Right renal cortex interstitium (tissue), 3 donors: ENCODE data around the gene REXO5. TPM values are rescaled to one million over a fixed set of nuclear protein-coding genes. Genes with fewer than 3 reads are reported as not detected.
"Not testable (repeated sequence)": the region's sequence is repeated elsewhere in the genome, so short reads cannot be mapped to it uniquely, and the experiment has no call there.

Experiments used
- DNase-seq, 3 donors: peaks; one replicate each; pipeline ENCODE4 v3.0.0-alpha.2; 2013; ENCODE audit warnings: low read depth in 3 of 3, low spot score in 2 of 3
- polyA plus RNA-seq, 3 donors: library from polyadenylated mRNA; unstranded; fragments of 120-200 nt; gene quantifications; one replicate each; pipeline ENCODE4 v1.2.1, GENCODE V29; 2013; ENCODE audit not compliant: insufficient read length in 3 of 3

REXO5 gene
- polyA plus RNA-seq, 3 donors: 4.9 to 7.4 (median 7.0) TPM

- no peak for DNase-seq
These were observed 41.2 kb downstream of the REXO5 start for GRCh38 chr16:20847550-20847949.

DNA sequence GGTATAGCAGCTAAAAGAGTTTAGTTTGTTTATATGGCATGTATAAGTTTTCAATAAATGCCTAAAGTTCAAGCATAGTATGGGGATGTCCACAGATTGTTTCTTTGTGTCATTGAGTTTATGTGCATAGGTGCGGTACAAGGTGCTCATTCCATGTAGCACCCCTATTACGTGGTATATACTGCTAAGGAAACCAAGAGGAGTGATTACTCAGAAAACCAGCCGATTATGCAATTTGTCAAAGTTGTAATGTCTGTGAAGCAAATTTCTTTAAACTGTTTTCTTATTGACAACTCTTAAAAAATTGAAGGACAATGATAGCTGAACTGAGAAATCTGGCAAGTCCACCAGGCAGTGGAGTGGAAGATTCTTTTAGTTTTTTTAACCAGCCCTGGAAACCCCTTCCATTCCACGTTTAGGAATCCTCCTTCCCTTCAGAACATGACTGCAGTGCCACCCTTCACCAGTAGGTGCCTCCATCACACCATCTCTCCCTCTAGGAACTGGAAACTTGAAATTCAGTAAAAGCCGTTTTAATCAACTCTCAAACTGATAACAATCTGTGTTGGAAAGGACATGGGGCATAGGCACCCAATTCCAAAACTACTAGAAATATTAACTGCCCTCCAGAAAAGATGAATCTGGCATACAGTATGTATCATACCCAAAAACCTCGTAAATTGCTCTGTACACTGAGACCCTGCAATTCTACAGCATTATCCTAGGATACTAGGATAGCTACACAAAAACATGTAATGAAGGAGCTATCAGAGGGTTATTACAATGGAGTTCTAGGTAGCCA lies 43.5 kb downstream of the REXO5 start:
- peak; percentile 43 to 64 (median 56) for DNase-seq

GRCh38 chr16:20850981-20851380 lies 44.7 kb downstream of the REXO5 start:
- no peak for DNase-seq

DNA sequence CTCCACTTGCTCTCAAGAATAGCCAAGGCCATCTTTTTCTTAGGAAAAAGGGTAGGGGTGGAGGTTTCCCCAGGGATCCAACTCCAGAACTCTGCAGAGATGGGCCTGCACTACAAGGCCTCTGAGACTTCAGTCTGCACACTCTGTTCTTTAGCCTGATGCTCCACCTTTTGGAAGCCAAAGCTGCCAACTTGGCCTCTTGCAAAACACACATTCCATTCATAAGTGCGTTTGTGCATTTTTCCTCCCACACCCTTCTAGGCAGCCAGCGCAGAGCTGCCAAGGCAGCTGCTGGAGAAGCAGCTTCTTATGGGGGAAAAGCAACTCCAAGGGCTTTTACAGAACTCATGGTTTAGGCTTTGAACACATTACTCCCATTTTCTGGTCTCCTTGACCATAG lies 45.3 kb downstream of the REXO5 start:
- no peak for DNase-seq

DNA sequence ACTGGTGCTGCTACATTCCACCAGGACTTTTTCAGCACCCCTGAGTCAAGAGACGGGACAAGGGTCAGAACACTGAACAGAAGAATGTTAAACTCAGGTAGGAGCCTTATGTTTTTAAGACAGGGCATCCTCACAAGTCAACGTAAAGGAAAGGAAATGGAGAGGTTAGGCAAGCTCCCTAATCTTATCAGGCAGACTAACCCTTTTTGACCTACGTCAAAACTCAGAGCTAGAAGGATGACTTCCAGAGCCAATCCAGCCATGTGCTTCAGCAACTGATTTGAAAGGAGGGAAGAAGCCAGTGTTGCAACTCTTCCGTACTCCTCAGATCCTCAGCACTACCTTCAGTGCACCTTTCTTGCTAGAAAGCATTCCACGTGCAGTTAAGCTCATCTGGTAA lies 46.8 kb downstream of the REXO5 start:
- no peak for DNase-seq

DNA sequence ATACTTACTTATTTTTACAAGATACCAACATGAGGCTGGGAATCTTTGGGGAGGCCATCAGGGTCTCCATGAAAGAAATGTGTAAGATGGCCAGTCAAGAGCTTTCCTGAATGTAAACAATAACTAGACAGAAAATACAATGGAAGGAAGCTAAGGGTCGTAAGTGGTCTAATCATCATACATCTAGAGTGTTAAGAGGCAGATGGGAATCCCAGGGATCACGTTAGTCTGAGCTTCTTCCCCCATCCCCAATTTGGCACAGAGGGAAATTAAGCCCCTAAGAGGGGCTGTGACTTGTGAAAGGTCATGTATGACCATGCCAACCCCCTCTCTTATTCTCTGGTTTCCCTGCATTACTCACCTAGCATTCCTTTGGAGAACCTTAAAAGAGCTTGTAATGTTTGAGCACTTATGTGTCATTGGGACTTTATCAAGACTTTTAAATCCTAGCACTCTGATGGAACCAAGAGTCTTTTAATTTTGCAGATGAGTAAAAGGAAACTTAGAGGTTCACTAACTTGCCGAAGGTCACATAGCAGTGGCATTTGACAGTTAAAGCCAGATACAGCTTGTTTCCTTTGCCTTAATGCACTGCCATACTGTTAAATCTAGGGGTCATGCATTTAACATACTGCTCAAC lies 47.8 kb downstream of the REXO5 start:
- DNase-seq: no peak

DNA sequence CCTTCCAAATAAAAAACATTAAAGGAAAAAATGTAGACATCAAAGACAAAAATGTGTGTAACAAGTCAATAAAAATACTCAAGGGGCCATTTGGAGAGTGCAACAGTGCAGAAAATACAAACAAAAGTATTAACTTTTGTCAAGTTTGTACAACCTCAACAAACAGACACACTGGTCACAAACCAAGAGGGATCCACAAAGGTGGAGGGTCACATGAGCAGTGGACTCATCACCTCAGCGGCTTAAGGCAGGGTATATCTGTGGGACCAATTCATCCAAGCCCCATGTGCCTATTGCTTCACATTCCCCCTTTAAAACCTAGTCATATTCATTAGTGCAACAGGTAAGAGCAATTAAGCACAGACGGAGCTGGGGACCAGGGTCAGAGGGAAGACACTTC lies 48.6 kb downstream of the REXO5 start:
- DNase-seq: no peak

DNA sequence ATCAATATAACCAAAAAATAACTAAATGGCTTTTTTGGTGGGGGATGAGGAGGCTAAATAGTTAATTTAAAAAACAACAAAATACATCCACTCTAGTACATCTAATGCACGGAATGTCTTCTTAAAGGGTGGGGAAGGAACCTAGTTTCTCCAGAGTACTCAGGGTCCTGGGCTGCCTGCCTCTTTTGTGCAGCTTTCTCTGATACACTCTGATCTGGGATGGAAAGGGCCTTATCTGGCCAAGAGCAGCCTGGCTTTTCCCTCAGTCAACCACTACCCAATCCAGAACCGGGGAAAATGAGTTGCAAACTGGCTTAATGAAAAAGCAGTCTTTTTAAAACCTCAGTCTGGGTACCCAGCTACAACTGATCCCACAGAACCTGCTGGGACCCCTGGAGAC lies 51.0 kb downstream of the REXO5 start:
- DNase-seq: no peak

GRCh38 chr16:20859229-20859628 lies 52.9 kb downstream of the REXO5 start:
- DNase-seq: no peak

GRCh38 chr16:20859699-20860098 lies 53.4 kb downstream of the REXO5 start:
- no peak for DNase-seq

- no peak for DNase-seq
These were observed 54.0 kb downstream of the REXO5 start for GRCh38 chr16:20860361-20860760.

GRCh38 chr16:20860995-20861394 lies 54.7 kb downstream of the REXO5 start:
- DNase-seq: not testable (repeated sequence)

GRCh38 chr16:20862162-20862960 lies 56.0 kb downstream of the REXO5 start:
- DNase-seq: no peak

DNA sequence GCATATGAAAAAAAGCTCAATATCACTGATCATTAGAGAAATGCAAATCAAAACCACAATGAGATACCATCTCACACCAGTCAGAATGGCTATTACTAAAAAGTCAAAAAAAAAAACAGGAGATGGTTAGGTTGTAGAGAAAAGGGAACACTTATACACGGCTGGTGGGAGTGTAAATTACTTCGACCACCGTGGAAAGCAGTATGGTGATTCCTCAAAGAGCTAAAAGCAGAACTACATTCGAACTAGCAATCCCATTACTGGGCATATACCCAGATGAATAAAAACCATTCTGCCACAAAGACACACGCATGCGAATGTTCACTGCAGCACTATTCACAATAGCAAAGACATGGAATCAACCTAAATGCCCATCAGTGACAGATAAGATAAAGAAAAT lies 58.0 kb downstream of the REXO5 start:
- not testable (repeated sequence) for DNase-seq

DNA sequence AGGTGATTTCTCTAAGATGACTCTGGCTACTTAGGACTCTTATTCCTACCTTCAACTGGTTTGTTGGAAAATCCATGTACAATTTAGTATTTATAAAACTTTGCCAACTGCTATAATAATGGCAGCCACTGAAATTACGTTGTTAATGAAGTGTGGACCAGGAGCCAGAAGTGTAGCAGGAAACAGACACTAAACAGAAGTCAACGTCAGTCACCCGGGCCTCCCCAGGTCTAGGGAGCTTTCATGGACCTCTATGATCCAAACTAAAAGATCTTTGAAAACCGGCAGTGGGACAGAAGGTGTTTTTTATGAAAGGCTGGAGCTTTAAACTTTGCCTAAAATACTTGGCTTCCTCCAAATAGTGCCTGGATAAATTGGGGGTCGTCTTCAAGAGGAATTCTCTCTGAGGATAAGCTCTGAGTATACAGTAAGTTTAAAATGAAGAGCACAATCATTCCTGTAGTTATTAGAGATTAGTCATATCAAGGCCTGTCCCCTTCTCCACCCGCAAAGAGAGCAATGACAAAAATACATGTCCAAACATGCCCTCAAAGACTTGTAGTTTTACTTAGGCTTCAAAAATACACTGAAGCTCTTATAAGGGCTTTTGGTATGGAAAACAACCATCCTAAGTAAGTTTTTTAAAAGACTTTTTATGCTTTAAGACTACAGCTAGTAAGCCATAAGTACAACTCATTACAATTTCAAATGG lies 59.2 kb downstream of the REXO5 start:
- DNase-seq: no peak

GRCh38 chr16:20866145-20866772 lies 59.9 kb downstream of the REXO5 start:
- no peak for DNase-seq

GRCh38 chr16:20866801-20867200 lies 60.5 kb downstream of the REXO5 start:
- DNase-seq: no peak

DNA sequence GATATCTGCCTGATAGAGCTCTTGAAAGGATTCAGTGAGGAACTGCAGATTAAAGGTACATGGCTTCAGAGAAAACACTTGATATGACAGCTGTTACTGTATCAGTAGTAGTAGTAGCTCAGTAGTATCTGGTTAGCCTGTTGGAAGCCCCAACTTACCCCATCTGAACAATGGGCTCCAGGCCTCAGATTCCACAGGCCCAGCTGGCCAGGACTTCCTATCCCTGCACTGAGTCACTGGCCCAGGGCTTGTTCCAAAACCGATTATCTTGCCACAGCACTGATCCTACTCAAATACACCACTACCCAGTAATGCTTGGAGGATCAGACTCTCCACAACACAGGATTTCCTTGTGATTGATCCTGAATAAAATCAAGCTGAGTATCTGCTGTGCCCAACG lies 61.3 kb downstream of the REXO5 start:
- no peak for DNase-seq

- DNase-seq: no peak
These were observed 62.6 kb downstream of the REXO5 start for GRCh38 chr16:20868890-20869289.

DNA sequence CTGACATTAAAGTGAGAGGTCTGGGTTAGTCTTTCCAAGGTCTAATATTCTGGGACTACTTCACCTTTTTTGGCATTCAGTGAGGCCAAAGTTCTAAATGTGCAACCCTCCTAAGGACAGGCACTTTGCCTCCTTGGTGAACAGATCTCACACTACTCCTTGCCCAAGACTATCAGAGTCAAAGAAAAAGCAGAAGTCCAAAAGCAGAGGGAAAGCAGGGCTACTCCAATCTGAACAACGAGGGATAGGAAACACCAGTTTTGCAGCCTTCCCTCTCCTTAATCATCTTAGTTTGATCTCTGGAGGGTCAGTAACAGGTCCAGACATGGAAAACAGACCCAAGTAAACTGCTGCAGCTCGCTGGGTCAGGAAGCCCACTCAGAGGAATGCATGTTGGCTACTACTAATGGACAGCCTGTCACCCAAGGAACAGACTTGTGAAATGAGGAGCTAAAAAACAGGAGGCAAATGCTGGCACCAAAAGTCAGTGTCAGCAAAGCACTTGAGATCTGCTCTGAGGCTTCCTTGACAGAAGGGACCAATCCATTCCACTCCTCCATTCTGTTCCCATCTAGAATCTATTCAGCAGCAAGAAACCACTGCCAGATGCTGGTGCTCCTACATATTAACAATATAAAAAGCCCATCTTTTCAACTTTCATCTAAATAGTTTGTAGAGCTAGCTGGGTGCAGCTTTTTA lies 63.9 kb downstream of the REXO5 start:
- no peak for DNase-seq
